NCI-H187 (cell line): ENCODE measurements around the gene RPTOR.
A peak's percentile ranks its signal among the peaks of the same experiment; 100 is the strongest.

Experiments
- DNase-seq, 2 experiments: peaks; one replicate each; lab custom pipeline; 2025; lab: John Stamatoyannopoulos, UW

RPTOR gene

GRCh38 chr17:80592243-80592642 is 47.6 kb downstream of the RPTOR start:
- no peak for DNase-seq

- DNase-seq = no peak
These were observed 48.5 kb downstream of the RPTOR start for GRCh38 chr17:80593181-80593580.

GRCh38 chr17:80594431-80595269 is 50.0 kb downstream of the RPTOR start:
- DNase-seq = no peak

GRCh38 chr17:80596760-80597608 is 52.3 kb downstream of the RPTOR start:
- DNase-seq = no peak

- DNase-seq = no peak
These were observed 54.3 kb downstream of the RPTOR start for GRCh38 chr17:80598813-80599545.

- DNase-seq = no peak
These were observed 55.1 kb downstream of the RPTOR start for GRCh38 chr17:80599546-80600305.

GRCh38 chr17:80601146-80601545 is 56.5 kb downstream of the RPTOR start:
- DNase-seq = no peak

- no peak for DNase-seq
These were observed 58.8 kb downstream of the RPTOR start for GRCh38 chr17:80603396-80603795.

- DNase-seq = no peak
These were observed 59.5 kb downstream of the RPTOR start for GRCh38 chr17:80604009-80604669.

- no peak for DNase-seq
These were observed 60.0 kb downstream of the RPTOR start for GRCh38 chr17:80604670-80605010.

GRCh38 chr17:80605326-80606066 is 60.9 kb downstream of the RPTOR start:
- no peak for DNase-seq

GRCh38 chr17:80608326-80608725 is 63.7 kb downstream of the RPTOR start:
- no peak for DNase-seq

- no peak for DNase-seq
These were observed 65.1 kb downstream of the RPTOR start for GRCh38 chr17:80609757-80610156.

- no peak for DNase-seq
These were observed 67.2 kb downstream of the RPTOR start for GRCh38 chr17:80611816-80612215.

- no peak for DNase-seq
These were observed 68.5 kb downstream of the RPTOR start for GRCh38 chr17:80612997-80613731.

GRCh38 chr17:80613732-80614071 is 69.1 kb downstream of the RPTOR start:
- peak; percentile 31 to 51 for DNase-seq

- DNase-seq = no peak
These were observed 69.9 kb downstream of the RPTOR start for GRCh38 chr17:80614332-80615047.

GRCh38 chr17:80615376-80615775 is 70.7 kb downstream of the RPTOR start:
- no peak for DNase-seq

- DNase-seq = no peak
These were observed 72.1 kb downstream of the RPTOR start for GRCh38 chr17:80616705-80617104.
